Aorta (tissue), 5 donors: Measurements from ENCODE around the gene HOXA2. TPM values are rescaled to one million over a fixed set of nuclear protein-coding genes. Genes with fewer than 3 reads are reported as not detected.
A peak's percentile ranks its signal among the peaks of the same experiment; 100 is the strongest.

ENCODE experiments used
- ATAC-seq: fragments of 200-7000 bp; cut with Tn5 transposase; one replicate; pipeline ENCODE4 v1.9.1; 2022; ENCODE audit warnings: moderate library complexity; ENCODE audit not compliant: low FRiP score
- DNase-seq, 2 donors: peaks; one replicate each; pipeline ENCODE4 v3.0.0-alpha.2; 2020
- H3K27ac ChIP-seq, 2 donors: one replicate each; pipeline ENCODE4 v1.5.1; 2013; ENCODE audit warnings: low read length in 2 of 2, mild to moderate bottlenecking in 2 of 2, moderate library complexity in 2 of 2, control low read depth in 1 of 2, inconsistent platforms in 1 of 2, low read depth in 1 of 2
- H3K27me3 ChIP-seq, 2 donors: one replicate each; pipeline ENCODE4 v1.6.1; 2013; ENCODE audit warnings: control low read depth in 1 of 2, low read length in 1 of 2, mild to moderate bottlenecking in 1 of 2, moderate library complexity in 1 of 2; ENCODE audit not compliant: insufficient read depth in 2 of 2, control insufficient read depth in 1 of 2
- H3K36me3 ChIP-seq, 2 donors: one replicate each; pipeline ENCODE4 v1.6.1; 2013; ENCODE audit warnings: control low read depth in 1 of 2, low read length in 1 of 2, mild to moderate bottlenecking in 1 of 2; ENCODE audit not compliant: insufficient read depth in 2 of 2, control insufficient read depth in 1 of 2
- H3K4me1 ChIP-seq, 2 donors: one replicate each; pipeline ENCODE4 v1.6.1; 2013; ENCODE audit warnings: low read length in 2 of 2, control low read depth in 1 of 2, mild to moderate bottlenecking in 1 of 2, moderate library complexity in 1 of 2; ENCODE audit not compliant: insufficient read depth in 2 of 2, control insufficient read depth in 1 of 2
- H3K4me3 ChIP-seq, 2 donors: one replicate each; pipeline ENCODE4 v1.5.1; 2013; ENCODE audit warnings: low read length in 2 of 2, control low read depth in 1 of 2, mild to moderate bottlenecking in 1 of 2
- H3K9me3 ChIP-seq: one replicate; pipeline ENCODE4 v1.6.1; 2013; ENCODE audit warnings: mild to moderate bottlenecking, low read length; ENCODE audit not compliant: control insufficient read depth
- WGBS, 2 donors: extraction: QIAGEN DNeasy Blood & Tissue Kit; methylation state at CpG; one replicate each; pipeline ENCODE4 v1.1.7; 2013; 5-methylcytosine and 5-hydroxymethylcytosine counted together
- intact Hi-C, 2 donors: fragments of 100-400 bp; cut with DNase I; formaldehyde crosslinking; loops; one replicate each; pipeline versions ENCODE4 v1.14.2 to v1.15.0; 2022
- polyA plus RNA-seq, 2 donors: library from polyadenylated mRNA; stranded (reverse); fragments of 200-250 nt; gene quantifications; one replicate each; pipeline ENCODE4 v1.2.3, GENCODE V29; 2013
- total RNA-seq, 2 donors: library from RNA; stranded (reverse); fragmentation: NEBNext Ultra II Directional; extraction: Animal tissue kit (Norgen Biotek cat#: 25700); gene quantifications; one replicate each; pipeline ENCODE4 v1.2.1, GENCODE V29; 2021
- donor health status: healthy with polysubstance abuse.
- donor health status: Bipolar disorder and iron deficiency.
- donor health status: DM: no; HTN: no; CAD: no.
- donor health status: DM: no; HTN: no; CAD: no.
- donor health status: DM: yes; HTN: yes; CAD: no.

Gene HOXA2
- total and polyA plus RNA-seq, 4 donors = 1.6 to 4.7 (median 2.9) TPM

- Histone ChIP-seq H3K9me3 (no peaks in the 10 kb centered on the region), H3K27me3 (no peaks in the 10 kb centered on the region), H3K4me3 (peak overlapping the region; percentile 53 to 64), H3K27ac (peak overlapping the region; percentile 72 to 89), H3K36me3 (no peaks in the 10 kb centered on the region), H3K4me1 (no peaks in the 10 kb centered on the region)
- WGBS, 2 donors = 5 to 9% methylated on average over 20 of the region's 20 CpGs
- ATAC-seq (no peak), DNase-seq (no peak)
- intact Hi-C loops = loop anchor here in 1 of 2 donors (2.0 kb wide), 1 partner anchor 19 kb away; no protein-coding TSS in a partner anchor
Measured at GRCh38 chr7:27116031-27116961, 13.8 kb upstream of the HOXA2 start.

GRCh38 chr7:27115221-27116026 is 12.9 kb upstream of the HOXA2 start:
- peak overlapping the region; percentile 53 to 64 for H3K4me3 ChIP-seq
- H3K27me3 ChIP-seq = no peaks in the 10 kb centered on the region
- no peaks in the 10 kb centered on the region for H3K9me3 ChIP-seq
- H3K36me3 ChIP-seq = no peaks in the 10 kb centered on the region
- ATAC-seq = no peak
- intact Hi-C loops = loop anchor here in 1 of 2 donors (2.0 kb wide), 2 partner anchors 19 to 1259 kb away; no protein-coding TSS in a partner anchor
- 4 to 7% methylated on average over 44 to 45 of the region's 45 CpGs for WGBS, 2 donors
- peak overlapping the region; percentile 72 to 89 for H3K27ac ChIP-seq
- peak in 1 of 2 donors; percentile 57 for DNase-seq
- H3K4me1 ChIP-seq = no peaks in the 10 kb centered on the region

GRCh38 chr7:27114881-27115220 is 12.4 kb upstream of the HOXA2 start:
- Histone ChIP-seq H3K27ac (peak overlapping the region; percentile 10 to 89), H3K36me3 (no peaks in the 10 kb centered on the region), H3K9me3 (no peaks in the 10 kb centered on the region), H3K27me3 (no peaks in the 10 kb centered on the region), H3K4me3 (peak overlapping the region; percentile 53 to 64), H3K4me1 (peaks cover 0 to 2% of the 10 kb centered on the region in 2 donors)
- intact Hi-C loops = loop anchor here in 1 of 2 donors (2.0 kb wide), 1 partner anchor 1258 kb away; no protein-coding TSS in a partner anchor
- DNase-seq = no peak
- WGBS, 2 donors = 4 to 5% methylated on average over 6 of the region's 6 CpGs
- ATAC-seq = no peak

- no peaks in the 10 kb centered on the region for H3K36me3 ChIP-seq
- 1 to 5% methylated on average over 25 to 26 of the region's 26 CpGs for WGBS, 2 donors
- peak overlapping the region; percentile 92 to 95 for H3K27ac ChIP-seq
- DNase-seq (peak; percentile 81 to 88), ATAC-seq (peak; percentile 12)
- H3K4me3 ChIP-seq = peak overlapping the region; percentile 84 to 94
- H3K27me3 ChIP-seq = no peaks in the 10 kb centered on the region
- intact Hi-C loops = loop anchor here in 1 of 2 donors (2.0 kb wide), 1 partner anchor 1257 kb away; no protein-coding TSS in a partner anchor
- peaks cover 0 to 6% of the 10 kb centered on the region in 2 donors for H3K4me1 ChIP-seq
- H3K9me3 ChIP-seq = no peaks in the 10 kb centered on the region
Measured at GRCh38 chr7:27113991-27114769, 11.7 kb upstream of the HOXA2 start.

- 2 to 5% methylated on average over 36 to 57 of the region's 57 CpGs for WGBS, 2 donors
- peak overlapping the region; percentile 84 to 94 for H3K4me3 ChIP-seq
- H3K4me1 ChIP-seq = peaks cover 0 to 6% of the 10 kb centered on the region in 2 donors
- H3K27ac ChIP-seq = peak overlapping the region; percentile 71 to 92
- intact Hi-C loops = no loop called here
- no peaks in the 10 kb centered on the region for H3K27me3 ChIP-seq
- ATAC-seq (peak; percentile 13), DNase-seq (peak; percentile 79 to 85)
- H3K36me3 ChIP-seq = no peaks in the 10 kb centered on the region
- H3K9me3 ChIP-seq = no peaks in the 10 kb centered on the region
Measured at GRCh38 chr7:27112955-27113949, 10.8 kb upstream of the HOXA2 start.

GRCh38 chr7:27112361-27112760 is 9.9 kb upstream of the HOXA2 start:
- ATAC-seq = no peak
- Histone ChIP-seq H3K36me3 (no peaks in the 10 kb centered on the region), H3K9me3 (no peaks in the 10 kb centered on the region), H3K27ac (peak overlapping the region in 1 of 2 donors; percentile 32), H3K27me3 (no peaks in the 10 kb centered on the region), H3K4me1 (peaks cover 0 to 6% of the 10 kb centered on the region in 2 donors), H3K4me3 (peak overlapping the region; percentile 20 to 94)
- WGBS, 2 donors = 7 to 11% methylated on average over 4 of the region's 4 CpGs
- intact Hi-C loops = no loop called here
- DNase-seq = no peak

GRCh38 chr7:27111751-27112277 is 9.3 kb upstream of the HOXA2 start:
- H3K9me3 ChIP-seq = no peaks in the 10 kb centered on the region
- ATAC-seq (no peak), DNase-seq (no peak)
- no peaks in the 10 kb centered on the region for H3K36me3 ChIP-seq
- no peaks in the 10 kb centered on the region for H3K27me3 ChIP-seq
- H3K4me3 ChIP-seq = peak overlapping the region; percentile 30 to 32
- intact Hi-C loops = no loop called here
- peak overlapping the region; percentile 72 to 93 for H3K27ac ChIP-seq
- peaks cover 0 to 6% of the 10 kb centered on the region in 2 donors for H3K4me1 ChIP-seq
- WGBS, 2 donors = 1 to 7% methylated on average over 4 of the region's 4 CpGs
